Activated T-helper 1 cell treated with anti-CD3 and anti-CD28 coated beads, Interleukin-12 subunit alpha, Interleukin-12 subunit beta, Interleukin-2, Interleukin-4 antibody, amounts not matched to agents 30 ng/mL and 10 ng/mL and 1 ng/mL, durations not matched to agents 14 hours and 24 hours and 36 hours (primary cell): ENCODE results near the gene ABCA2. TPM values are rescaled to one million over a fixed set of nuclear protein-coding genes. Genes with fewer than 3 reads are reported as not detected.

Source experiments
- DNase-seq: peaks from one replicate; pipeline ENCODE4 v3.0.0; 2021; ENCODE audit warnings: low spot score
- H3K27ac Mint-ChIP-seq: one replicate; pipeline ENCODE4 v1.8.0; 2021; ENCODE audit warnings: mild to moderate bottlenecking, mixed read lengths
- H3K27me3 Mint-ChIP-seq: one replicate; pipeline ENCODE4 v1.8.0; 2022; ENCODE audit warnings: mild to moderate bottlenecking, moderate library complexity, mixed read lengths; ENCODE audit not compliant: insufficient read depth
- H3K36me3 Mint-ChIP-seq: one replicate; pipeline ENCODE4 v1.8.0; 2021; ENCODE audit warnings: low read depth, mixed read lengths
- H3K4me1 Mint-ChIP-seq: one replicate; pipeline ENCODE4 v1.8.0; 2021; ENCODE audit warnings: low read depth, mixed read lengths
- H3K4me3 Mint-ChIP-seq: one replicate; pipeline ENCODE4 v1.8.0; 2021; ENCODE audit warnings: mild to moderate bottlenecking, moderate library complexity, mixed read lengths
- H3K9me3 Mint-ChIP-seq: one replicate; pipeline ENCODE4 v1.8.0; 2021; ENCODE audit warnings: mixed read lengths
- intact Hi-C: fragments of 100-400 bp; cut with micrococcal nuclease; formaldehyde crosslinking; loops from one replicate; pipeline ENCODE4 v1.15.1; 2024
- total RNA-seq: library from RNA; stranded (reverse); gene quantifications from 2 replicates; pipeline ENCODE4 v1.2.3, GENCODE V29; 2022

Gene ABCA2
- total RNA-seq, 1 donor from 2014 or later = 25.7 TPM

DNA sequence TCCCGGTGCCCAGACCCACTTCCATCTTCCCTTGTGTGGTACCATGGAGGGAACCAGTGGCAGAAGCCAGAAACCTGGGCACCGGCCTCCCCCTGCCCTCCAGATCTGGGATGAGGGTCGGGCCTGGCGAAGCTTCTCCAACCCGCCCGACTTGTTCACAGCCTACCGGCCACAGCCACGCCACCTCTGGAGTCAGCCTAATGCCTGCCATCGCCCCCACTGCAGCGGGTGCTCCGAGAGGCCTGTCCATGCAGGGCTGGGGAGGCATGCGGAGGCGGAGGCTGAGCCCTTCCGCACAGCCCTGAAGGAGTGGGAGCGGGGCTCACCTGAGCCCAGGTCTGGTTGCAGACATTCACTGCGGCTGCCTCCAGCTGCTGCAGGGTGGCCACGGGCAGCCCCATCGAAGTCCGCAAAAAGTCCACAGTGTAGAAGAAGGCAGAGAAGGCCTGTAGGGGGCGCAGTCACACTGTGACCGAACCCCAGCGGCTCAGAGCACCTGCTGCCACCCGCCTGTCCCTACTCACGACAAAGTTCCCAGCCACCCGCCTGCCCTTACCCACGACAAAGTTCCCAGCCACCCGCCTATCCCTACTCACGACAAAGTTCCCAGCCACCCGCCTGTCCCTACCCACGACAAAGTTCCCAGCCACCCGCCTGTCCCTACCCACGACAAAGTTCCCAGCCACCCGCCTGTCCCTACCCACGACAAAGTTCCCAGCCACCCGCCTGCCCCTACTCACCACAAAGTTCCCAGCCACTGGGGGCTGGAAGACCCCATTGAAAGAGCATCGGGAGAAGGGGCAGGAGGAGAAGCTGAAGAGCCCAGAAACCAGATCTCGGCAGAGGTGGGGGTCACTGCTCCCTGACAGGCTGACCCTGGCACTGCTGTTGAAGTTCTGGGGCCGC lies 21.8 kb upstream of the ABCA2 start:
- intact Hi-C loops = loop anchor here (5.0 kb wide), 3 partner anchors 78 to 202 kb away; partner anchors contain the start of genes PHPT1 and TUBB4B
- H3K27ac Mint-ChIP-seq = no peak overlapping the region

DNA sequence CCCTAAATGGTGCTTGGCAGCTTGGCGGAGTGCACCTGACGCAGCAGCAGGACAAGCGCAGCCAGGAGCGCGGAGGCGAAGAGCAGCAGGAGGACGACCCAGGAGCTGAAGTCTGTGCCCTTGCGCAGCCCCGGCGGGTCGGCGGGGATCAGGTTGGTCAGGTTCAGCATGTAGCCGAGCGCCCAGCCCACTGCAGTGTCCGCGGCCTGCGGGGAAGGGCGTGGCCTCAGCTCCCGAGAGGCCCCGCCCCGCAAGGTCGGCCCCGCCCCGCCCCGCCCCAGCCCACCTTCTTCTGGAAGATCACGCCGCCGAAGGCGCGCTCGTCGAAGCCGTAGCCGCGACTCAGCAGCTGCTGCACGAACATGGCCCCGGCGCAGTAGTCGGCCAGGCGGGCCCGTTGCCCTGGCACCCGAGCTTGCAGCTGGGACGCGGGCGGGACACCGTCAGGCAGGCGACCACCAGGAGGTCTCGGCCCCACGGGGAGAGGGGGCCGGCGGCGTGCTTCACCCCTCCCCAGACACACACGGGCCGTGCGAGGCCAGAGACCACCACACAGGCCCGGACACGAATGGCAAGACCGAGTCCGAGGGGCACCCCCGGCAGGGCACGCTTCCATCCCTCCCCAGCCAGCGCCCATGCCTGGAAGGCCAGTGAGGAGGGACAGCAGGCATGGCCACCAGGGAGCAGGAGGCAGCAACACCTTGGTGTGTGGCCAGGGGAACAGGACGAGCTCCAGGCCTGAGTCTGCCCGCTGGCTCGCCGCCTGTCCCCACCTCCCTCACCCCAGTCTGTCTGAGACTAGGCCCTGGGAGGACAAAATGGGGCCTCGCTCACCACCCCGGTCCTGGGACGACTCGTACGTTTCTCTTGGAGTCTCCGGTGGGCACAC lies 20.9 kb upstream of the ABCA2 start:
- Mint-ChIP-seq H3K4me3 (no peak overlapping the region), H3K4me1 (peaks cover 5% of the 10 kb centered on the region), H3K9me3 (no peaks in the 10 kb centered on the region), H3K27me3 (peaks cover 36% of the 10 kb centered on the region), H3K27ac (no peak overlapping the region), H3K36me3 (no peaks in the 10 kb centered on the region)
- intact Hi-C loops = loop anchor here (5.0 kb wide), 3 partner anchors 78 to 202 kb away; partner anchors contain the start of genes PHPT1 and TUBB4B
- DNase-seq = no peak

More for the DNA sequence above, 21.8 kb upstream of the ABCA2 start:
- H3K36me3 Mint-ChIP-seq = no peaks in the 10 kb centered on the region
- H3K4me3 Mint-ChIP-seq = no peak overlapping the region
- H3K27me3 Mint-ChIP-seq = peaks cover 36% of the 10 kb centered on the region
- peak; percentile 40 for DNase-seq
- peaks cover 3% of the 10 kb centered on the region for H3K4me1 Mint-ChIP-seq
- no peaks in the 10 kb centered on the region for H3K9me3 Mint-ChIP-seq

DNA sequence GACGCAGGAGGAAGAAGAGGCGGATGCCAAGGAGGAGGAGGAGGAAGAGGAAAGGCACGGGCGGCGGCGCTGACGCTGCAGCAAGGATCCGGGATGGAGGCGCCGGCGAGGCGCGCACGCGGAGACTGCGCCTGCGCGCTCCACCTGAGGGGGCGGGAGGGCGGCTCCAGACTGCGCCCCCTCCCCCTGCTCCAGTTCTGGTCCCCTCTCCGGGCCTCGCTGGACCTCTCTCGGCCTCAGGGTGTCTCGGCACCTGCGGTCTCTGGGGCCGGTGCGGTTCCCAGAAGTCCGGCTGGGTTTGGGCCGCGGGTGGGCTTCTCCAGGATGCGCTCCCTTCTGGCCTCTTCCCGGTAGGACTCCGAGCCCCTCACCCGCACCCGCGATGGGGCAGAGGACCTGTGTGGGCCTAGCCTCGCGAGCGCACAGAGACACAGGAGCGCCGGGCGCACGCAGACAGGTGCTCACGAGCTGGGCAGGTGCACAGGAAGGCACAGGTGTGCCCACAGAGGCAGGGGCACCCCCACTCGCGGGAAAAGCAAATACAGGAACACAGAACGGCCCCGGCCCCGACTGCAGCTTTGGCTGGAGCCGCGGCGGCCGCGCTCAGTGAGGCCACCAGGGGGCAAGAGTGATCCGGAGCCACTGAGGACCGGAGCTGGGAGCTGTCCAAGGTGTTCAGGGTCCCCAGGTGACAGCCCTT lies 18.2 kb upstream of the ABCA2 start, which contains the start of gene NPDC1:
TSS of gene NPDC1 (minus strand) at position 90 of the 700 bp plus-strand sequence. CDS start 188 bp downstream, outside the sequence.
- H3K4me3 Mint-ChIP-seq = peak within 1 kb of the TSS; percentile 77
- H3K27me3 Mint-ChIP-seq = peaks cover 29% of the 10 kb centered on the region
- peaks cover 5% of the 10 kb centered on the region for H3K4me1 Mint-ChIP-seq
- peak within 1 kb of the TSS; percentile 44 for H3K27ac Mint-ChIP-seq
- intact Hi-C loops = loop anchor here (1.0 to 5.0 kb wide), 5 partner anchors 17 to 199 kb away; partner anchors contain the start of genes PHPT1 and TUBB4B
- H3K9me3 Mint-ChIP-seq = no peaks in the 10 kb centered on the region
- no peaks in the 10 kb centered on the region for H3K36me3 Mint-ChIP-seq
- DNase-seq = peak; percentile 81

DNA sequence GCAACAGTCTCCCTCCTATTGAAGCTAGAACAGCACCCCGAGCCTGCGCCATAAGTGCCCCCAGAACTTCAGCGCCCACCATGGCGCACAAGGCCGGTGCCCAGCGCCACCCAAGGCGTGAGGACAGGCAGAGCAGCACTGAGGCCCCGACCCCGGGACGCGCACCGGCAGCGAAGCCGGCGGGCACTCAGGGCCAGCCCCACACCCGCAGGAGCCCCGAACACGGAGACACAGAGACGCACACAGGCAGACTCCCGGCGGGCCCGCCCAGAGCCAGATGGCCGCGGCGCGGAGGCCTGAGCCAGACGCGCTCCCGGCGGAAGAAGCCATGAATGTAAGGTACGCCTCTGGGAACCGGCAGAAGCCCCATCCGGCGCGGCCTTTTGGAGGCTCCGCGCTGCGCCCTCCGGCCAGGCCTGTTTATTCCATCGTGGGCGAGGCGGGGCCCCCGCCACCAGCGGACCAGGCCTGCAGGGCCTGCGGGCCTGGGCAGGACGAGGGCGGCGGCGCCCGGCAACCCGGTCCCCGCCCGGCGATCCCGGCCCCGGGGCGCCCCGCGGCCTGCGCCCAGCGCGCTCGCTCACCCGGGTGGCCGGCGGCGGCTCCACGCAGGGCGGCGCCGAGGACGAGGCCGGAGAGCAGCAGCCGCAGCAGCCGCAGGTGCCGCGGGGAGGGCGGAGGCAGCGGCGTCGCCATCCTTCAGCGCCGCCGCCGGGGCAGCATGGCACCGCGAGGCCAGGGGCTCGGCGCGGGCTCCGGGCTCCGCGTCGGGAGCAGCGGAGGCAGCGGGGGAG lies 17.5 kb upstream of the ABCA2 start:
- no peaks in the 10 kb centered on the region for H3K36me3 Mint-ChIP-seq
- H3K4me3 Mint-ChIP-seq = peak overlapping the region; percentile 77
- H3K4me1 Mint-ChIP-seq = peaks cover 5% of the 10 kb centered on the region
- intact Hi-C loops = loop anchor here (1.0 to 5.0 kb wide), 5 partner anchors 16 to 198 kb away; partner anchors contain the start of genes PHPT1 and TUBB4B
- H3K27ac Mint-ChIP-seq = peak overlapping the region; percentile 44
- no peak for DNase-seq
- no peaks in the 10 kb centered on the region for H3K9me3 Mint-ChIP-seq
- peaks cover 26% of the 10 kb centered on the region for H3K27me3 Mint-ChIP-seq

DNA sequence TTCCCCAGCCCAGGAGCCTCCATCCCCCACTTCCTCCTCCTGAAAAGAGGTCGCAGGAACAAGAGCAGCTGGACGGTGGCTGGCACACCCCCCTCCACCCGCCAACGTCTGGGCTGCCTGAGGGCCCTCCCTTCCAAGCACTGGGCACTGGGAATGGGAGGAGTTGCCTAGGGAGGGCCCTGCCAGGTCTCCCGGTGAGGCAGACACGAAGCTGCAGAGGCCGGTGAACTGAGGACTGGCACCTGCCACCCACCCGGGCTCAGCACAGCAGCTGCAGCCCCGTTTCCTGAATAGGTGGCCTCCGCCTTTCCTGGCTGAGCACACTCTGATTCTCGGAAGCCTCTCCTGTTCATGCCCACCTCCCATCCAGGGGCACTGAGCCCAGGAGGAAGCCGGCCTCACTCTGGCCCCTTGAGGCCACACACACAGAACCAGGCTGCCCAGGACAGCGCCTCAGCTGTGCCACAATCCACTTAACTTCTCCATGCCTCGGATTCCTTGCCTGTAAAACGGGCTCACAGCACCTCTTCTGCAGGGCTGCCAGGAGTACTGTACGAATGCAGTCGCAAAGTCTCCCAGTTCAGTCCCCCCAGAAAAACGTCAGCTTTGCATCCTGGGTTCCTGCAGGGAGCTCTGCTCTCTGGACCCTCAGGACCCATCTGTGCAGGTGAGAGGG lies 16.6 kb upstream of the ABCA2 start:
- no peak for DNase-seq
- Mint-ChIP-seq H3K4me1 (peaks cover 5% of the 10 kb centered on the region), H3K9me3 (no peaks in the 10 kb centered on the region), H3K27me3 (peaks cover 17% of the 10 kb centered on the region), H3K36me3 (no peaks in the 10 kb centered on the region), H3K27ac (no peak overlapping the region), H3K4me3 (peak overlapping the region; percentile 77)
- intact Hi-C loops = loop anchor here (5.0 kb wide), 3 partner anchors 83 to 198 kb away; partner anchors contain the start of genes PHPT1 and TUBB4B

DNA sequence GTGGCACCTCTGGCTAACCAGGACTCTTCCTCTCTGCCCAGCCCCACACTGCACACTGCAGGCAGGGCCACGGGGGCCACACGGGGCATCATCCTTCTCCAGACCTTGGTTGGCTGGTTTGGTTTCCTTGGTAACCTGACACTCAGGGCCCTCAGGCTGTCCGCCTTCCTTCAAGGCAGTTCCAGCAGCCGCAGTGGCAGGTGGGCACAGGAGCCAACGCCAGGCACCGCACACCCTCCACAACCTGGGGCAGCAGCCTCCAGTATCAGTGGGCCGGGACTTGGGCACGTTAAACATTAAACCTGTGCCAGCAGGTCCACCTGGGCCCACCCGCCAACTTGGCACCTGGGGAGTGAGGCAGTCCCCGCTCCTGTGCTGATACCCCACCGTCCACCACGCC lies 16.0 kb upstream of the ABCA2 start:
- Mint-ChIP-seq H3K9me3 (no peaks in the 10 kb centered on the region), H3K4me3 (no peak overlapping the region), H3K27ac (no peak overlapping the region), H3K36me3 (no peaks in the 10 kb centered on the region), H3K27me3 (peaks cover 14% of the 10 kb centered on the region), H3K4me1 (peaks cover 5% of the 10 kb centered on the region)
- no peak for DNase-seq
- intact Hi-C loops = no loop called here

DNA sequence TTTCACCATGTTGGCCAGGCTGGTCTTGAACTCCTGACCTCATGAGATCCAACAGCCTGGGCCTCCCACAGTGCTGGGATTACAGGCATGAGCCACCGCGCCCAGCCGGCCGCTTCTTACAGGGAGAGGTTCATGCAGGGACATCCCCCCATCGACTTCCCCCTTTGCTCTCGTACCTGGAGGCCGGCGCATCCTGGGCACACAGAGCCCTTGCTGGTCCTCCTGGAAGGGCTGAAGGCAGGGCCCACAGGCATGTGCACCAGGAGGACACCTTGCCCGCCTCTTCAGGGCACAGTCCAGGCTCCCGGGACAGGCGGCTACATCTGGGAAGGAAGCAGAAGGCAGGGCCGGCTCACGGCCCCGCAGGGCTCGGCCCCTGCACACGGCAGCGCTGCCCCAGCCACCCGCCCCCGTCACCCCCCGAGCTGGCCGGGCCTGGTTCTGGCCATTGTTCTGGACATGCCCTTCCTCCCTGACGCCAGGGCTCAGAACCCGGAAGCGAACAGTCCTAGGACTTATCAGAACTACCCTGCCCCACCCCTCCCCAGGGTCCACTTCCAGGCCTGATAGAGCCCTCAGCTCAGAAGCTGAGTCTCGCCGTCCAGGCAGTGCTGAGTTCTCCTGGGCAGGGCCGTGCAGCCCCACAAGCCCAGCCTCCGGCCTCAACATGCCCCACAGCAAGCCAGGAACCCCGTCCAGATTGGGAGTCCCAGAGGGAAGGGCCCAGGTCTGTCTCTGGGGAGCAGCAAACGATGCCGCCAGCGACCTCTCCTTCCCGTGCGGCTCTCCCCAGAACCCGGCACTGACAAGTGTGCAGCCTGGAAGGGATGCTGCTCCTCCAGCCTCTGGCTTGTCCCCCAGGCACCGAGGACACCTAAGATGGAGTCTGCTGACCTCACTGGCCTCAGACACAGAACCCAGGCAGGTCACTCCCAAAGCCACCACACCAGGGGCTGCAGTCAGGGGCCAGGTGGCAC lies 15.0 kb upstream of the ABCA2 start:
- Mint-ChIP-seq H3K4me1 (peaks cover 5% of the 10 kb centered on the region), H3K9me3 (no peaks in the 10 kb centered on the region), H3K36me3 (peaks cover 2% of the 10 kb centered on the region), H3K27me3 (peaks cover 12% of the 10 kb centered on the region), H3K27ac (no peak overlapping the region), H3K4me3 (no peak overlapping the region)
- intact Hi-C loops = no loop called here
- no peak for DNase-seq

DNA sequence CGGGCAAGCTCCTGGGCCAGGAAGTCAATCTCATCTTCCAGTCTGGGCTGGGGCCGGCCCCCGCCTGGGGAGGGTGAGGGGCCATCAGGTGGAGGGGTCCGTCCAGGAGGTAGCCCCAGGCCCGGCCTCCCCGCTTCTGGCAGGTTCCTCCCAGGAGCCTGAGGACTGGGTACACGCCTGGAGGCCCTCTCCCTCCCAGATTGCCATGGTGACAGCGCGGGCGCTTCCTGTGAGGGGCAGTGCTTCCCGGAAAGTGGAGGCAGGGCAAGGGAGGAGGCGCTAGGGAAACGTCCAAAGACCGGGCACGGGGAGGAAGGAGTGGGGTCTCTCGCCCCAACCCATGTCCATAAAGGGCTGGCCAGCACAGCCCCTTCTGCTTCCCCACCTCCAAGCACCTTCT lies 13.1 kb upstream of the ABCA2 start:
- H3K9me3 Mint-ChIP-seq = no peaks in the 10 kb centered on the region
- H3K27me3 Mint-ChIP-seq = peaks cover 1% of the 10 kb centered on the region
- no peak overlapping the region for H3K27ac Mint-ChIP-seq
- no peak for DNase-seq
- peaks cover 2% of the 10 kb centered on the region for H3K36me3 Mint-ChIP-seq
- intact Hi-C loops = no loop called here
- peaks cover 5% of the 10 kb centered on the region for H3K4me1 Mint-ChIP-seq
- no peak overlapping the region for H3K4me3 Mint-ChIP-seq

DNA sequence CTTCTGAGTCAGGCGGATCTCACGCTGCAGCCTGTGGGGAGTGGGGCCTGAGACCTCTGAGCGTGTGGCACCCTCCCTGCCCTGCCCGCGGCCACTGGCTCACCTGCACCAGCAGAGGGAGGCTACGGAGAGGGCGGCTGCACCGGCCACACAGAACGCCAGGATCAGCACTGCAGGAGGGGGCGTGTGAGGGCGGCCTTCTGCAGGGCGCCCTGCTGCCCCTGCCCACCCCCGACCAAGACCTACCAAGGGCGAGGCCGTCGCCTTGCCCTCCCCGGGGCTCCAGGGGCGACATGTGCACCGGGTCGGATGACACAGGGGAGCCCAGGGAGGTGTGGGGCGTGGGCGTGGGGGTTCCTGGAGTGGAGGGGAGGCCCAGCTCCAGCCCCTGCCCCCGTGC lies 12.5 kb upstream of the ABCA2 start:
- Mint-ChIP-seq H3K27ac (no peak overlapping the region), H3K27me3 (peaks cover 1% of the 10 kb centered on the region), H3K9me3 (no peaks in the 10 kb centered on the region), H3K4me1 (peaks cover 5% of the 10 kb centered on the region), H3K4me3 (no peak overlapping the region), H3K36me3 (peaks cover 2% of the 10 kb centered on the region)
- DNase-seq = no peak
- intact Hi-C loops = no loop called here

DNA sequence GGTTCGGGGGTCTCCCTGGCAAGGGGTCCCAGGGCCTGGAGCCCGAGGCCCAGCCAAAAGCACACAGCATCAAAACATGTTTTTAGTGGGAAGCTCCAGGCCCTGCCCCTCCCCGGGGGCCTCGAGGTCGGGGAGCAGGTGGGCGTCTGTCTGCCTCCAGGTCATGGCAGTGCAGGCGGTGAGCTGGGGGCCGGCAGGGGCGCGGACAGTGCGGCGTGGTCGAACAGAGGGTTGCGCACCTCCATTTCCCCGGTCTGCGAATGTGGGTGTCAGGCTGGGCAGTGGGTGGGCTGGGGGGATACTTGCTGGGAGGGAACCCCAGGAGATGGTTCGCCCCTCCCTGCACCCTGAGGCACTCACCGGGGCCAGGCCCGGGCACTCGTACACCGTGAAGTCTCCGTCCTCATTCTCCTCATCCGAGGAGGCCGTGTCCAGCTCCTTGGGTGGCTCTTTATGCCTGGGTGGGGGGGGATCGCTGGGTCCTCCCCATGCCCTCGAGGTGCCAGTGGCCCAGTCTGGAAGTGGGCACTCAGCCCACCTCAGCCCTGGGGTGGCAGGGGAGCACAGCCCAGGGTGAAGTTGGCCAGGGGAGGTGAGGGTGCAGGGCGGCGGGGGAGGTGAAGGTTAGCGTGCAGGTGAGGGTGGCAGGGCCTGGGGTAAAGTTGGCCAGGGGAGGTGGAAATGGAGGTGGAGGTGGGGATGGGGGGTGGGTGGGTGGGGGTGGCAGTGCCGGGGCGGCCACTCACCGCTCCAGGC lies 11.8 kb upstream of the ABCA2 start:
- Mint-ChIP-seq H3K9me3 (no peaks in the 10 kb centered on the region), H3K4me3 (no peak overlapping the region), H3K27me3 (peaks cover 1% of the 10 kb centered on the region), H3K36me3 (peaks cover 2% of the 10 kb centered on the region), H3K4me1 (peaks cover 8% of the 10 kb centered on the region), H3K27ac (no peak overlapping the region)
- intact Hi-C loops = no loop called here
- no peak for DNase-seq
